NCI-H1436 treated with DMSO at 0.1 percent for 48 hours (cell line): ENCODE data around the gene PID1.

Source experiments
- DNase-seq: peaks from one replicate; lab custom pipeline; 2025; lab: John Stamatoyannopoulos, UW

Gene PID1

DNA sequence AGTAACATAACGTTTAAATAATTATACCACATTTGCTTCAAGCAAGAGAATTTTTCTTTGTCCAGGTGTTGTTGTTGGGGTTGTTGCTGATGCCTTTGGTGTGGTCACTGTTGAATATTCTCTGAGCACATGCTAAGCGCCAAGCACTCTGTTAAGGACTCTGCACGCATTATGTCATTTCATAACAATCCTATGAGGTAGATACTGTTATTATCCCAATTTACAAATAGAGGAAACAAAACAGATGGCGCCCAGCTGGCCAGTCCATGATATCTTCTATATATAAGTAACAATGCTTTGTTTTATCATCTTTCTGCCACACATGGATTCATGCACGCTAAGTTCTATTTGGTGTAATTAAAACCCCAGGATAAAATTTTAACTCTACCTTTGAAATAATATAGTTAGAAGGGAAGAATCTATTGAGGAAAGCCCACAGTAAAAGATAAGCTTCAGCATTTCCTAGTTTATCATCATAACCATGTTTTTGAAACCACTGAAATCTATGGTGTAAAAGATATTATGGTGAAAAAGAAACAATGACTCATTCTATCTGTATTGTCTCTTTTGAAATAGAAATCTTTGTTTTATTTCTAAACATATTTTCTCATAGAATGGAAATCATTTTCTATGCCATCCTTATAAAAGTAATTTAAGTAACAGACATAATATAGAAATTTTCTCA lies 199.7 kb downstream of the PID1 start:
- DNase-seq = no peak

DNA sequence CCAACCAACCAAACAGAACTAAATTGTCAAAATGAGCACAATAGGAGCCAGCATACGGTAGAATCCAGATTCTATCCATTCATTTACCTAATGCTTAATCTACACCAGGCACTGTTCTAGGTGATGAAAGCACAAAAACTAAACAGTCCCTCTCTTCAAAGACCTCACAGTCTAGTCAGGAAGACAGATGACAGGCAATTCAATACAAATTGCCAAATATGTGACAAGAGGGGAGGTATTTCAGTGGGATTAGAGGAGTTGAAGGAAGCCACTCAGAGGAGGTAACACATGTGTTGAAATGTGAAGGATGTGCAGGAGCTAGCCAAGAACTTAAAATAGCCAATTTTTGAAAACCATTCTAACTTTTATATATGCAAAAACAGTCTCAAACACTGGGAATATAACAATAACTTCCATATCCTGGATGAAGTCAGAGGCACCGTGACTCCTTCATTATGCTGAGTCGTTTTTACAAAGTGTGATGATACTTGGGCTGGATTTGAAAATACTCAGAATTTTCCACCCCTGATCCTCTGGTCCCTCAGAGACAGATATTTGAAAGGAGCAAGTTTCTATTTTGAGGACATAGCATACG lies 204.9 kb downstream of the PID1 start:
- no peak for DNase-seq

DNA sequence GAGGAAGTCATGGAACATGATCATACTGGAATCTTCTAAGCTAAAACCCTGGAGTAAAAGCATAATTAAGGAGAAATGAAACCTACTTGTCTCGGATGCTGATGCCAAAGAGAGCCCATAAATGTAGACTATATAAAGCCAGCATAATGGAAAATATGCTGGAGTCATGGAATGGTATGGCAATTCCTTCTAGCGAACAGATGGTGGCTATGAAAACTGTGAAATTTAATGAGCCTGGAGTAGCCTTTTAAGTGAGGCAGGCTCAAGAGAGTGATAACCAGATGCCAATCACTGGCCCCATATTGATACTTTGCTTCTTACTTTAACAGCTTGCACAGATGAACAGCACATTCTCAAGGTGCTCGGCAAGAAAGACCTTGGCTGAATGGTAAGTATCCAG lies 206.3 kb downstream of the PID1 start:
- DNase-seq = no peak

DNA sequence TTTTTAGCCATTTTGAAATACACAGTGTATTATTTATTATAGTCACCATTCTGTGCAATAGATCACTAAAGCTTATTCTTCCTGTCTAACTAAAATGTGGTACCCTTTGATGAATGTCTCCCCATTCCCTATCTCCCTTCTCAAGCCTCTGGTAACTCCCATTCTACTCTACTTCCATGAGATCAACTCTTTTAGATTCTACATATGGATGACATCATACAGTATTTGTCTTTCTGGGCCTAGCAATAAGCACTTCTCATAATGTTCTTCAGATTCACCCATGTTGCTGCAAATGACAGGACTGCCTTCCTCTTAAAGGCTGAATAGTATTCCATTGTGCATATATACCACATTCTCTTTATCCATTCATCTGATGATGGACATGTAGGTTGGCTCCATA lies 210.9 kb downstream of the PID1 start:
- DNase-seq = no peak

DNA sequence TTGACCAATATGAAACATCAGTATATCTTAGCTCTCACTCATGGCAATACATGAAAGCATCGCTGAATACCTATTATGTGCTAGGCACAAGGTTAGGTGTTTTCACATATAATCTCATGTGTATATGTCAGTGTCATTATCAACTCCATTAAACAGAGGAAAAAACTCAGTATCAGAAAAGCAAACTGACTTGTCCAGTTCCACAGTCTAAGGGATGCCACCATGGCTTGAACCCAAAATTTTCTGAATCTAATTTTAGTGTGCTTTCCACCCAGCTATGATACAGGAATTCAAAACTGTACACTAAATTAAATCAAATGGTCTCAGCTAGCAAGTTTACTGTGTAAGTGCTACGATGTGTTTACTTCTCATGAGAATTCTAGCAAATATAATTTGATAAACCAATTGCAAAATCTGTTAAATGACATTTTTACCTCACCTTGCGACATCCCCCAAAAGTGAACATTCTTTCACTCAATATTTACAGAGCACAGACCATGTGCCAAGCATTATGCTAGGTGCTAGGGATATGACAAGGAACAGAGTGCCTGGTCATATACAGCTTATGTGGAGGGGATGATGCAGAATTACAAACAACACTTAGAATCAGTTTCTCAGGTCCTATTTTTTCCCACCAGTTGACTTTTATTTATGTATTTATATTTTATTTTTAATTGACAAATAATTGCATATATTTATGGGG lies 211.6 kb downstream of the PID1 start:
- no peak for DNase-seq

- DNase-seq = no peak
Measured at GRCh38 chr2:229057976-229058553, 213.0 kb downstream of the PID1 start.

DNA sequence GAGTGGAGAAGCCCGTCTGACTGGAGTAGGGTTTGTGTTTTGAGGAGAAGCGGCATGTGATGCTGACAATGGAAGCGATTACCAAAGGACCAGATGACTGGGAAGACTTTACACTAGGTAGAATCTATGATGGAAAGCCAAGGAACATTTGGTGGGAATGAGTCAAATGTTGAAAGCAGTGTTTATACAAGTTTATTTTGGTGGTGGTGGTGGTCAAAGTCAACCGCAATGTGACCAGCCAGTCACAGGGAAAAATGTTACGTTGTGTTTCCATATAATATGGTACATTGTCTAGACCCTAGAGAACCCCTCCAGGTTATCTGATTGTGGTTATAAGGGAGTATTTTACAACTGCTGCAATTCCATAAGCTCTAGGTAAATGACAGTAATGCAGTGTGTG lies 216.8 kb downstream of the PID1 start:
- DNase-seq = no peak

- no peak for DNase-seq
Measured at GRCh38 chr2:229051798-229052197, 219.3 kb downstream of the PID1 start.

DNA sequence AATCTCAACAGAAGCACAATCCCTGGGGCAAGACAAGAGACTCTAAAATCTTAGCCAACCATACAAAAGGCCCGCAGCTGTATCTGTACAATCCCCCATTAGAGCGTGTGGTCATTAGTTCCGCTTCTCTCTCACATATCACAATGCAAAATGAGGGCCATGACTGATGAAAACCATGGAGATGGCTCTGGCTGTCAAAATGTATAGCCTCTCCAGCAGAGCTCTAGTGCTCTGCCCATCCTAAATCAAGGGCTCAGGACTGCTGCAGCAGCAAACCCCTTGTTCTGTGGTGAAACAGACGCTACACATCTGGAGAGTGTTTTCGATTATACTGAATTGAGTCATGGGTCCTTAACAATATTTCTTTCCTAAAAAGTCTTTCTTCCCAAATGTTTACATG lies 221.0 kb downstream of the PID1 start:
- no peak for DNase-seq

DNA sequence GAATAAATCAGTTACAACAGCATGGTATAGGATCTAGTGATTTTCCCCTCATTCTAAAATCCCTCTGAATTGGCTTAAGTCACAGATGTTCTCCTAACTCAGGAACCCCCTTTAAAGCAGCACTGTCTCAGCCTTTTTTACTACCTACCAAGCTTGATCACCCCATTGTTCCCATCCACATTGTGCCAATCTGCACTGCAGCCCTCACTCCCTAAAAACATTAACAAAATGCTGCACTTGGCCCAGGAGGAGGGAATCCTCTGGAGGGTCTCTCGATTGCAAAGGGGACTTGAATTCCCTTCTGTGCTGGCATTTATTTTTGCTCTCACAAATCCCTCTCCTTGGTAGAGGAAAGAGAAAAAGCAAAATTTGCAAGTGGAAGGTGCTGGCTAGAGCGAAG lies 223.0 kb downstream of the PID1 start:
- no peak for DNase-seq

GRCh38 chr2:229045671-229046070 lies 225.4 kb downstream of the PID1 start:
- no peak for DNase-seq

GRCh38 chr2:229044581-229044980 lies 226.5 kb downstream of the PID1 start:
- no peak for DNase-seq

DNA sequence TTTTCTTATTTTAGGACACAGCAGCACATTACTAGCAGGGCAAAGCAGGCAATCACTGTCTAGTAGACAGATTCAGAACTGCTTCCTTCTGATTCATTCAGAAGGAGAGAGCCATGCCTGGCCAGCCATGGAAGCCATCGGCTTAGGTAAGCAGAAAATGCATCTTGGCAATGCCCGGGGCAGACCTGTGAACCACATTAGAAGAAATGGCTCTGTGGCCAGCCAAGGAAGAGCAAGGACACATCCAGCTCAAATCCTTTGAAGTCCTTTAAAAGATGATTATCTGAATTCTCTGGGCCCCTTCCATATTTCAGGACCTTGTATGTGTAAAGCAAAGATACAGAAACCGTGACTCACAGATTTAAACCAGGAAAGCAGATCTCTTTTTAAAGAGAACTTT lies 227.4 kb downstream of the PID1 start:
- DNase-seq = no peak

DNA sequence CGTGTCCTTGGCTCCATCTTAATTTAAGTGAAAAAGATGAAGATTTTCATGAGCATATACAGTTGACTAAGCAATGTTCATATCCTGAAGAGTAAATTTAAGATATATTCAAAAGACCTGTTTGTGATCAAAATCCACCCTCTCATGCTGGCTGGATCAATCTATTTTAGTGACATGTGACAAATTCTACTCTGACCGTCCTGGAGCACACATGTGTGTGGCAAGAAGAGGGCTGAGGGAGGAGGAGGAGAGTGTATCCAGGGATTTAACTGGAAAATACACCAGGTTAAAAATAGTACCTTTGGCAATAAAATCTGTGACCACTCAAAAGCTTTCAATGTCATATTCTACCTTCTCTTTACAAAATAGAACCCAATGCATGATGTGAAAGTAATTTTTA lies 228.7 kb downstream of the PID1 start:
- DNase-seq = no peak

- DNase-seq = no peak
Measured at GRCh38 chr2:229041691-229042090, 229.4 kb downstream of the PID1 start.

DNA sequence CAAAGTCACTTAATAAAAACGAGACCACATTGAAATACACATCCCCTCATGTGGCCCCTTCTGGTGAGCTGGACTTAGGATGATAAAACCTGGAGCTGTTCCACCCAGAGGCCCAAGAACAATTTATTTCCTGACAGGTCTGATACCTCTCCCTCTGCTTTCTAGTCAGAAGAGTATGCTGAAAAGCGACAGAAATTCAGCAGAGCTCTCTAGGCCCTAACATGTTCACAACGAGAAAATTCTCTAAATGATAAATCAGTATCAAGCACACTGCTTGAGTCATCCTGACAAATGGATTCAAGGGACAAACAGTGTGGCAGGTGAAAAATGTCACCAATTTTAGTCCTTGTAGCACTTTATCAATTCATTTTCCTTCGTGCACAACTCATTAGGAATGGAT lies 233.5 kb downstream of the PID1 start:
- DNase-seq = no peak

GRCh38 chr2:229033816-229034215 lies 237.3 kb downstream of the PID1 start:
- DNase-seq = no peak

DNA sequence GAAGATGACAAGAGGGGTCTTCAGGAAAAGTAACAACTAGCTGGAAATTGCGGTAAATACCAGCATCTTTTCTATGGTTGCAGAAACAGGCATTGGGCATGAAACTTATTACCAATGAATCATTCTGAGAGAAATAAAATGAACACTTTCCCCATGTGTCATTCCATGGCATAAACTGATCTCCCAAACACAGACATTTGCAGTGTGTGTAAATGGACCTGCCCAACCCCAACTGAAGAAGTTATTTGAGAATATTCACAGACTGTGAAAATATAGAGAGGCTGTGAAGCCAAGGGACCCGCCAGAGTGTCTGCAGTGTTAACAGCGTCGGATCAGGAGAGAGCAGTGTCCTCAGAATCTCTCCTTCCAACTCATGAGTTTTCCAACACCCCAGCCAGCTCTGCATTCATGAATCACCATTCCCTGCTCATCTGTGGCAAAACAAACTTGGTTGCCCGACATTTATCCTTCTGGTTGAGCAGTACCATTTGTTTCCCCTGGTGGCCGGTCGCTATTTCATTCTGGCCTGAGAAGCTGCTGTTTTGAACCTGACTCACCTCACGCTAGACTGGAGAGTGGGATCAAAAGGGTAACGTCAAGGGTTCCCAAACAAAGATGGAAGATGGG lies 238.4 kb downstream of the PID1 start:
- no peak for DNase-seq

GRCh38 chr2:229027353-229028105 lies 243.6 kb downstream of the PID1 start:
- DNase-seq = no peak

- DNase-seq = no peak
Measured at GRCh38 chr2:229025653-229026052, 245.4 kb downstream of the PID1 start.

- no peak for DNase-seq
Measured at GRCh38 chr2:229022652-229023051, 248.4 kb downstream of the PID1 start.

GRCh38 chr2:229022071-229022470 lies 249.0 kb downstream of the PID1 start:
- no peak for DNase-seq
